ENCODE measurements around the gene PMM1.

DNA sequence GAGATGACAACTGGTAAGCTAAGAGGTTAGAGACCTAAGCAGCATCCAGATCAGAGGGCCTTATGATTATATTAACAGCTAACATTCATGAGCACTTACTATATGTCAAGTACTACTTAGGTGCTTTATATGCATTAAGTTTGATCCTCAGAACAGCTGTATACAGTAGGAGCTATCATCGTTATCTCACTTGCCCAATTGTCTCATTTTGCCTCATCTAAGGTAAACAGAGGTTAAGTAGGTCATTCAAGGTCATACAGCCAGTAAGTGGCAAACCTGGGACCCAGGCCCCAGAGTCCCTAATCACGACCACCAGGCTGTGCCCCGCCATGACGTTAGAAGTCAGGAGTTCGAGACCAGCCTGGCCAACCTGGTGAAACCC, 40.8 kb downstream of the PMM1 start:
- TF ChIP-seq, protein P1, sequence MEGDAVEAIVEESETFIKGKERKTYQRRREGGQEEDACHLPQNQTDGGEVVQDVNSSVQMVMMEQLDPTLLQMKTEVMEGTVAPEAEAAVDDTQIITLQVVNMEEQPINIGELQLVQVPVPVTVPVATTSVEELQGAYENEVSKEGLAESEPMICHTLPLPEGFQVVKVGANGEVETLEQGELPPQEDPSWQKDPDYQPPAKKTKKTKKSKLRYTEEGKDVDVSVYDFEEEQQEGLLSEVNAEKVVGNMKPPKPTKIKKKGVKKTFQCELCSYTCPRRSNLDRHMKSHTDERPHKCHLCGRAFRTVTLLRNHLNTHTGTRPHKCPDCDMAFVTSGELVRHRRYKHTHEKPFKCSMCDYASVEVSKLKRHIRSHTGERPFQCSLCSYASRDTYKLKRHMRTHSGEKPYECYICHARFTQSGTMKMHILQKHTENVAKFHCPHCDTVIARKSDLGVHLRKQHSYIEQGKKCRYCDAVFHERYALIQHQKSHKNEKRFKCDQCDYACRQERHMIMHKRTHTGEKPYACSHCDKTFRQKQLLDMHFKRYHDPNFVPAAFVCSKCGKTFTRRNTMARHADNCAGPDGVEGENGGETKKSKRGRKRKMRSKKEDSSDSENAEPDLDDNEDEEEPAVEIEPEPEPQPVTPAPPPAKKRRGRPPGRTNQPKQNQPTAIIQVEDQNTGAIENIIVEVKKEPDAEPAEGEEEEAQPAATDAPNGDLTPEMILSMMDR (IDR thresholded peaks at IDR 0.05; ENCODE audit: low read length) = no peak
- TF ChIP-seq EZH2phosphoT487 (IDR thresholded peaks at IDR 0.05; ENCODE audit: low read length) = no peak

Measured in MM.1S (cell line).